ENCODE results near the gene CLMP.

The CLMP gene

DNA sequence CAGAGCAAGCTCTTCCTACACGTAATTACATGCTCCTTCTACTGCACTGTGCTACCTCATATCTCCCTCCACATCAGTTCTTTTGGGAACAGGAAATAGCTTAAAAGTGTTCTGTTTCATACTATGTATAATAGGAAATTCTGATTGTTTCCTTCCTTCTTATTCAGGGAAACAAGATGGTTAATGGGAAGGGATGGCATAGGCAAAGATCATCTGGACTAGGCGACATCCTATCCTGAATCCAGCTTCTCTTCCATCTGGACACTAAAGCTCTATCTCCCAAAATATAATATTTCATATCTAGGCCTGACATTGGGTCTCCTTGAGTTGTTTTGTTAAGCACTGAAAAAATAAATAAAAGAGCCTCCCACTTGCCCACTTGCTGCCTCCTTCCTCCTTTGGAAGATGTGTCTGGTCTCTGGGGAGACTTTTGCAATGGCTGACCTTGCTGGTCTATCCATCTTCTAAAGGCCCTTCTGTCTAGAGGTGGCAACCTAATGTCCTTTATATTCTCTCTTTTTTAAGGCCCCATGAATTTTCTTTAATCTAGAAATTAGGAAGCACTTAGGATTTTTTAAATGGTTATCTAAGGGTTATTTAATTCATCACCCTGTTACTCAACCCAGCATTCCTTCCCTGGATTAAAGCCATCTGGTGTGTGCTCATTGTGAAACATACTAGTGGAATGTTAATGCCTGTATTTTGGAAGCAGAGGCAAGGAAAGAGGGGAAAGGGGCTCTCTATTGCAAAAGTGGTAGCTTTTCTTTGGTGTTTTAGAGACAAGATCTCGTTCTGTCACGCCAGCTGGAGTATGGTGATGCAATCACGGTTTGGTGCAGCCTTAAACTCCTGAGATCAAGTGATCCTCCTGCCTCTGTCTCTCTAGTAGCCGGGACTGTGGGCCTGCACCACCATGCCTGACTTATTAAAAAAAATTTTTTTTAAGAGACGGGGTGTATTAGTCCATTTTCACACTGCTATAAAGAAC is 20.6 kb downstream of the CLMP start:
- H3K4me1 ChIP-seq (ENCODE audit: control insufficient read depth, insufficient read depth, low read length) = no peaks in the 10 kb centered on the region
- no peaks in the 10 kb centered on the region for H3K36me3 ChIP-seq (ENCODE audit: control insufficient read depth in 2 of 2, insufficient read depth in 1 of 2, low read length in 2 of 2)
- CTCF ChIA-PET = interaction anchor here (0.6 to 3.8 kb wide), 2 partner anchors 8 to 52 kb away, joined by 3 to 20 read pairs; no protein-coding TSS in a partner anchor
- TF ChIP-seq, protein P1, sequence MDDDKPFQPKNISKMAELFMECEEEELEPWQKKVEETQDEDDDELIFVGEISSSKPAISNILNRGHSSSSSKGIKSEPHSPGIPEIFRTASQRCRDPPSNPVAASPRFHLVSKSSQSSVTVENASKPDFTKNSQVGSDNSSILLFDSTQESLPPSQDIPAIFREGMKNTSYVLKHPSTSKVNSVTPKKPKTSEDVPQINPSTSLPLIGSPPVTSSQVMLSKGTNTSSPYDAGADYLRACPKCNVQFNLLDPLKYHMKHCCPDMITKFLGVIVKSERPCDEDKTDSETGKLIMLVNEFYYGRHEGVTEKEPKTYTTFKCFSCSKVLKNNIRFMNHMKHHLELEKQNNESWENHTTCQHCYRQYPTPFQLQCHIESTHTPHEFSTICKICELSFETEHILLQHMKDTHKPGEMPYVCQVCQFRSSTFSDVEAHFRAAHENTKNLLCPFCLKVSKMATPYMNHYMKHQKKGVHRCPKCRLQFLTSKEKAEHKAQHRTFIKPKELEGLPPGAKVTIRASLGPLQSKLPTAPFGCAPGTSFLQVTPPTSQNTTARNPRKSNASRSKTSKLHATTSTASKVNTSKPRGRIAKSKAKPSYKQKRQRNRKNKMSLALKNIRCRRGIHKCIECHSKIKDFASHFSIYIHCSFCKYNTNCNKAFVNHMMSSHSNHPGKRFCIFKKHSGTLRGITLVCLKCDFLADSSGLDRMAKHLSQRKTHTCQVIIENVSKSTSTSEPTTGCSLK (tag by site-specific recombination; IDR thresholded peaks at IDR 0.05) = no peak
- peak; percentile 51; the same call in 1 of the 2 replicates for TF ChIP-seq ZNF223 (tag by site-specific recombination; IDR thresholded peaks at IDR 0.05)
- no peaks in the 10 kb centered on the region for H3K9me3 ChIP-seq (ENCODE audit: control insufficient read depth, insufficient read depth, low read depth, low read length)
- no peak overlapping the region for H3K27ac ChIP-seq (ENCODE audit: extremely low read depth, low read depth, low read length)
- no peak overlapping the region for H3K4me3 ChIP-seq (ENCODE audit: low read depth, low read length)
- POLR2A ChIA-PET = no interaction called here

DNA sequence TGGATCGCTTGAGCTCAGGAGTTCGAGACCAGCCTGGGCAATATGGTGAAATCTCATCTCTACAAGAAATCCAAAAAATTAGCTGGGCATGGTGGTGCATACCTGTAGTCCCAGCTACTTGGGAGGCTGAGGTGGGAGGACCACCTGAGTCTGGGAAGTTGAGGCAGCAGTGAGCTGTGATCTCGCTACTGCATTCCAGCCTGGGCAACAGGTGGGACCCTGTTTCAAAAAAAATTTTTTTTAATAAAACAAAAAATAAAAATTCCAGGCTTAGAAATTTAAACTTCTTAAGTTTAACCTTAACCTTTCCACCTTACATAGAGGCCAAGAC is 21.2 kb downstream of the CLMP start:
- Histone ChIP-seq H3K36me3 (ENCODE audit: control insufficient read depth in 2 of 2, insufficient read depth in 1 of 2, low read length in 2 of 2) (no peaks in the 10 kb centered on the region), H3K27ac (ENCODE audit: extremely low read depth, low read depth, low read length) (no peak overlapping the region), H3K9me3 (ENCODE audit: control insufficient read depth, insufficient read depth, low read depth, low read length) (no peaks in the 10 kb centered on the region), H3K4me1 (ENCODE audit: control insufficient read depth, insufficient read depth, low read length) (no peaks in the 10 kb centered on the region), H3K4me3 (ENCODE audit: low read depth, low read length) (no peak overlapping the region)
- CTCF ChIA-PET = interaction anchor here (0.6 to 3.8 kb wide), 2 partner anchors 7 to 13 kb away, joined by 4 to 20 read pairs; no protein-coding TSS in a partner anchor
- POLR2A ChIA-PET = no interaction called here
- TF ChIP-seq SCRT2 (tag by site-specific recombination; IDR thresholded peaks at IDR 0.05) = peak; percentile 76
- TF ChIP-seq, protein P2, sequence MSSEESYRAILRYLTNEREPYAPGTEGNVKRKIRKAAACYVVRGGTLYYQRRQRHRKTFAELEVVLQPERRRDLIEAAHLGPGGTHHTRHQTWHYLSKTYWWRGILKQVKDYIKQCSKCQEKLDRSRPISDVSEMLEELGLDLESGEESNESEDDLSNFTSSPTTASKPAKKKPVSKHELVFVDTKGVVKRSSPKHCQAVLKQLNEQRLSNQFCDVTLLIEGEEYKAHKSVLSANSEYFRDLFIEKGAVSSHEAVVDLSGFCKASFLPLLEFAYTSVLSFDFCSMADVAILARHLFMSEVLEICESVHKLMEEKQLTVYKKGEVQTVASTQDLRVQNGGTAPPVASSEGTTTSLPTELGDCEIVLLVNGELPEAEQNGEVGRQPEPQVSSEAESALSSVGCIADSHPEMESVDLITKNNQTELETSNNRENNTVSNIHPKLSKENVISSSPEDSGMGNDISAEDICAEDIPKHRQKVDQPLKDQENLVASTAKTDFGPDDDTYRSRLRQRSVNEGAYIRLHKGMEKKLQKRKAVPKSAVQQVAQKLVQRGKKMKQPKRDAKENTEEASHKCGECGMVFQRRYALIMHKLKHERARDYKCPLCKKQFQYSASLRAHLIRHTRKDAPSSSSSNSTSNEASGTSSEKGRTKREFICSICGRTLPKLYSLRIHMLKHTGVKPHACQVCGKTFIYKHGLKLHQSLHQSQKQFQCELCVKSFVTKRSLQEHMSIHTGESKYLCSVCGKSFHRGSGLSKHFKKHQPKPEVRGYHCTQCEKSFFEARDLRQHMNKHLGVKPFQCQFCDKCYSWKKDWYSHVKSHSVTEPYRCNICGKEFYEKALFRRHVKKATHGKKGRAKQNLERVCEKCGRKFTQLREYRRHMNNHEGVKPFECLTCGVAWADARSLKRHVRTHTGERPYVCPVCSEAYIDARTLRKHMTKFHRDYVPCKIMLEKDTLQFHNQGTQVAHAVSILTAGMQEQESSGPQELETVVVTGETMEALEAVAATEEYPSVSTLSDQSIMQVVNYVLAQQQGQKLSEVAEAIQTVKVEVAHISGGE (tag by site-specific recombination; conservative IDR thresholded peaks at IDR 0.05; ENCODE audit: low read depth) = no peak

DNA sequence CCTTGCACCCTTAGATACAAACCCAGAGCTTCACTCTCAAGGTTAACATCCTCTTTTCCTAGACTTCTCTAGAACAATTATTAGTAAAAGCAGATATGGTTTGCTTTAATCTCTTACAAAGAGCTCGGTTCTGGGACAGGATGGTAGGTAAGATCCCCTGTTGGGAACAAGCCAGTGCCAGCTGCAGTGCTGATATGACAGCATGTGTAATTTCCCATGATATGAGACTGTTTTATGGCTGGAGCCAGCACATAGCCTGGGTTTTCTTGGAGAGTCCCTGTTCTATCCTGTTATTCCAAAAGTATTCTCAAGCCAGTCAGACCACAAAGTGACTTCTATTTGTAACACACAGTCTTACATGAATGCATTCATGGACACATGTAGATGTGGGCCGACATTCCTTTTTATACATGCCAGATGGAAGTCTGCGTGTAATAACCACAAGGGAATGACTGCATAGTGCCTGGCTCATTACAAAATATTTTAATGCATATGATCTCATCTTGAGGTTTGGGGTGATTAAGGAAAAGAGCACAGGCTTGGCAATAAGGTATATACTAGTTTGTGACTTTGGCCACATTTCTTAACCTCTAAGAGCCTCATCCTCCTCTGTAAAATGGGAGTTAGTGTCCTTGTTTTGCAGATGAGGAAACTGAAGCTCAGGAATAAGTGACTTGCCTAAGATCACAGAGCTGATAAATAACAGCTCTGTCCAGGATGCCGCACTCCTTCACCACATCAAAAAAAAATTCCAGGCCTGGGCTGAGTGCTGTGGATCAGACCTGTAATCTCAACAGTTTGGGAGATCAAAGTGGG is 21.8 kb downstream of the CLMP start:
- ChIA-PET CTCF (interaction anchor here (0.6 to 3.8 kb wide), 3 partner anchors 7 to 95 kb away, joined by 3 to 20 read pairs (median 4); no protein-coding TSS in a partner anchor), POLR2A (interaction anchor here (0.6 kb wide), 1 partner anchor 178 kb away, joined by 3 read pairs; no protein-coding TSS in a partner anchor)
- Histone ChIP-seq H3K27ac (ENCODE audit: extremely low read depth, low read depth, low read length) (no peak overlapping the region), H3K4me1 (ENCODE audit: control insufficient read depth, insufficient read depth, low read length) (no peaks in the 10 kb centered on the region), H3K4me3 (ENCODE audit: low read depth, low read length) (no peak overlapping the region), H3K9me3 (ENCODE audit: control insufficient read depth, insufficient read depth, low read depth, low read length) (no peaks in the 10 kb centered on the region), H3K36me3 (ENCODE audit: control insufficient read depth in 2 of 2, insufficient read depth in 1 of 2, low read length in 2 of 2) (no peaks in the 10 kb centered on the region)
- no peak for TF ChIP-seq MZF1 (tag by site-specific recombination; IDR thresholded peaks at IDR 0.05; ENCODE audit: borderline replicate concordance)
- no peak for TF ChIP-seq ZNF529 (tag by site-specific recombination; IDR thresholded peaks at IDR 0.05; ENCODE audit: insufficient replicate concordance)

DNA sequence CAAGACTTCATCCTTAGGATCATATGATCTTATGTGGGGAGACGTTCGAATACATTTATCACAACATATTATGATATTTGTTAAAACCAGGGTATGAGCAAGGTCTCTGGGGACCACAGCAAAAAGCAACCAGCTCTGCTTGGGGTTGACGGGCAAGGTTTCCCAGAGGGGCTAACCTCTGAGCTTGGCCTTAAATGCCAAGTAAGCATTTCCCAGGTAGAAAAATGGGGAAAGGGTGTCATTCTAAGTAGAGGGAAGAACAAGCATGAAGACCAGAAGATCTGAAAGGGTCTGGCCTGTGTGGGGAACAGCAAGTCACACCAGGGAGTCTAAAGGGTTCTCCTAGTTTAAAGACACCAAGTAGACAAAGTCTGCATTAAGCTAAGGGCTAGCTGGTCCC is 24.1 kb downstream of the CLMP start:
- POLR2A ChIA-PET = no interaction called here
- H3K36me3 ChIP-seq (ENCODE audit: control insufficient read depth in 2 of 2, insufficient read depth in 1 of 2, low read length in 2 of 2) = no peaks in the 10 kb centered on the region
- H3K4me3 ChIP-seq (ENCODE audit: low read depth, low read length) = no peak overlapping the region
- no peak for TF ChIP-seq ZNF292 (tag by site-specific recombination; IDR thresholded peaks at IDR 0.05; ENCODE audit: borderline replicate concordance, low read depth)
- no peak for TF ChIP-seq ZBTB1 (tag by site-specific recombination; IDR thresholded peaks at IDR 0.05)
- no peak for TF ChIP-seq ZNF530 (tag by site-specific recombination; IDR thresholded peaks at IDR 0.05; ENCODE audit: low read depth)
- TF ChIP-seq ZNF621 (tag by site-specific recombination; IDR thresholded peaks at IDR 0.05) = no peak
- no peak for TF ChIP-seq HOXD13 (CRISPR knock-in tag; IDR thresholded peaks at IDR 0.05; ENCODE audit: borderline replicate concordance)
- no peak for TF ChIP-seq ZNF133 (tag by site-specific recombination; IDR thresholded peaks at IDR 0.05)
- TF ChIP-seq ZNF266 (tag by site-specific recombination; IDR thresholded peaks at IDR 0.05; ENCODE audit: low read depth) = no peak
- TF ChIP-seq ZNF48 (tag by site-specific recombination; IDR thresholded peaks at IDR 0.05) = no peak
- no peak for TF ChIP-seq ZNF350 (tag by site-specific recombination; IDR thresholded peaks at IDR 0.05)
- CTCF ChIA-PET = interaction anchor here (0.6 to 1.3 kb wide), 3 partner anchors 64 to 91 kb away, joined by 3 to 5 read pairs (median 3); no protein-coding TSS in a partner anchor
- H3K27ac ChIP-seq (ENCODE audit: extremely low read depth, low read depth, low read length) = no peak overlapping the region
- H3K9me3 ChIP-seq (ENCODE audit: control insufficient read depth, insufficient read depth, low read depth, low read length) = no peaks in the 10 kb centered on the region
- no peaks in the 10 kb centered on the region for H3K4me1 ChIP-seq (ENCODE audit: control insufficient read depth, insufficient read depth, low read length)
